Measurements from ENCODE around the gene MYH14. TPM values are rescaled to one million over a fixed set of nuclear protein-coding genes. Genes with fewer than 3 reads are reported as not detected.

The MYH14 gene
- total and polyA plus RNA-seq, 2 of the 8 experiments (the other 6 are each of a cell fraction or from before 2014, with no cell fraction given), result 17.3 to 28.6 TPM

DNA sequence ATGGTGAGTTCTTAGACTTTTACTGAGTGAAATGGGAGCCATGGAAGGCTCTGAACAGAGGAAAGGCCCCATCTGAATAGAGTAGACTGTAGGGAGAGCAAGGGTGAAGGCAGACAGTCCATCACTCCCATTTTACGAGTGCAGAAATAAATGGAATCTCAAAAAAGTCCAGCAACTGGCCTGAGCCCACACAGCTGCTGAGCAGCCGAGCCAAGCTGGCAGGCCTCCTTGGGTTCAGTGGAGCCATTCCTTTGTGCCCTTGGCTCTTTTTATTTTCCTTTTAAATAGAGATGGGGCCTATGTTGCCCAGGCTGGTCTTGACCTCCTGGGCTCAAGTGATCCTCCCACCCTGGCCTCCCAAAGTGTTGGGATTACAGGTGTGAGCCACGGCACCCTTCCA is 1.0 kb upstream of the MYH14 start:
- no peak overlapping the region for H2AK5ac ChIP-seq (ENCODE audit: low read depth, low read length)
- H3K56ac ChIP-seq (replicated peaks; ENCODE audit: insufficient read length, low read depth, low read length), result no peak overlapping the region
- H3K4me1 ChIP-seq (replicated peaks in 1 of 4; ENCODE audit: control insufficient read depth in 3 of 4, insufficient read depth in 4 of 4, low read length in 3 of 4), result peaks cover 0 to 5% (median 2%) of the 10 kb centered on the region in 4 experiments; a peak in 5 of 7 replicates
- H2BK120ac ChIP-seq (replicated peaks; ENCODE audit: low read depth, low read length), result no peak overlapping the region
- peaks cover 0 to 7% of the 10 kb centered on the region in 2 experiments for H4K20me1 ChIP-seq (replicated peaks in 1 of 2; ENCODE audit: control insufficient read depth in 1 of 2, insufficient read depth in 2 of 2, low read length in 2 of 2)
- DNase-seq (ENCODE audit: low read depth in 1 of 2, low spot score in 2 of 2), result no peak
- H3K4me3 ChIP-seq (ENCODE audit: extremely low read depth in 1 of 4, insufficient read depth in 2 of 4, low read depth in 3 of 4, low read length in 4 of 4), result peak overlapping the region in 1 of 4 experiments; percentile 83; a peak in 2 of 8 replicates
- H3K4ac ChIP-seq (replicated peaks; ENCODE audit: insufficient read length, low read depth, low read length), result no peak overlapping the region
- H2BK15ac ChIP-seq (ENCODE audit: low read length), result no peak overlapping the region
- peaks cover 0 to 16% (median 8%) of the 10 kb centered on the region in 4 experiments; a peak in 6 of 7 replicates for H3K27me3 ChIP-seq (replicated peaks in 1 of 4; ENCODE audit: control insufficient read depth in 3 of 4, extremely low read depth in 1 of 4, insufficient read depth in 3 of 4, low read length in 3 of 4)
- no peak for FAIRE-seq
- peak overlapping the region in 1 of 2 experiments; percentile 78; a peak in 3 of 4 replicates for H3K4me2 ChIP-seq (ENCODE audit: insufficient read depth in 1 of 2, low read depth in 2 of 2, low read length in 2 of 2)
- H3K79me2 ChIP-seq (ENCODE audit: control insufficient read depth in 1 of 2, insufficient read depth in 2 of 2, low read length in 2 of 2), result no peaks in the 10 kb centered on the region
- ChIA-PET POLR2A (ENCODE audit: partially characterized antibody) (interaction anchor here (1.3 kb wide), 1 partner anchor 110 kb away, joined by 4 read pairs; no protein-coding TSS in a partner anchor), CTCF (ENCODE audit: partially characterized antibody) (interaction anchor here (0.6 to 1.9 kb wide), 4 partner anchors 9 to 57 kb away, joined by 3 to 6 read pairs (median 4); no protein-coding TSS in a partner anchor)
- H3K36me3 ChIP-seq (ENCODE audit: control insufficient read depth in 2 of 4, insufficient read depth in 4 of 4, low read length in 3 of 4), result no peaks in the 10 kb centered on the region
- H2BK20ac ChIP-seq (ENCODE audit: low read length), result no peak overlapping the region
- H2BK12ac ChIP-seq (ENCODE audit: low read depth, low read length), result no peak overlapping the region
- 92% methylated on average over 3 of the region's 3 CpGs; no CpG with 5 or more reads in 1 of the 2 experiments for whole genome bisulfite sequencing, 2 experiments (ENCODE audit: extremely low coverage in 1 of 2, insufficient coverage in 1 of 2, insufficient read length in 1 of 2, insufficient replicate concordance in 2 of 2, low coverage in 1 of 2, low lambda C conversion rate in 2 of 2, missing lambda C conversion rate in 1 of 2)
- no peak overlapping the region for H2BK5ac ChIP-seq (ENCODE audit: low read depth, low read length)
- H4K8ac ChIP-seq (ENCODE audit: extremely low read depth, insufficient read depth, low read length), result no peak overlapping the region
- H3K9ac ChIP-seq (replicated peaks in 1 of 4; ENCODE audit: extremely low read depth in 1 of 4, low read depth in 3 of 4, low read length in 3 of 4), result no peak overlapping the region
- H3K18ac ChIP-seq (ENCODE audit: extremely low read depth, low read length), result no peak overlapping the region
- H3K9me3 ChIP-seq (ENCODE audit: insufficient read depth in 2 of 2, low read depth in 1 of 2, low read length in 1 of 2), result no peaks in the 10 kb centered on the region
- H3K14ac ChIP-seq (ENCODE audit: insufficient read length), result no peak overlapping the region
- H4K5ac ChIP-seq (ENCODE audit: insufficient read length, low read depth, low read length), result no peak overlapping the region
- H3K23ac ChIP-seq (ENCODE audit: insufficient read length), result no peak overlapping the region
- H3K23me2 ChIP-seq (ENCODE audit: low read depth, low read length), result peaks cover 10% of the 10 kb centered on the region; the same call in 1 of the 2 replicates
- no peak overlapping the region for H3K27ac ChIP-seq (ENCODE audit: low read depth, low read length)
- no peak overlapping the region for H2AFZ ChIP-seq (ENCODE audit: low read length)
- no peak overlapping the region for H4K91ac ChIP-seq (replicated peaks; ENCODE audit: insufficient read length, low read length)
- no peaks in the 10 kb centered on the region; the same call in none of the 2 replicates for H3K79me1 ChIP-seq (ENCODE audit: low read depth, low read length)
- TF ChIP-seq CREB1 (IDR thresholded peaks at IDR 0.05), result no peak
- TF ChIP-seq RAD21 (IDR thresholded peaks at IDR 0.05 in 1 of 2, conservative IDR thresholded peaks at IDR 0.05 in 1 of 2; ENCODE audit: low read depth in 2 of 2, low read length in 2 of 2), result no peak
- no peak for TF ChIP-seq GTF2F1 (IDR thresholded peaks at IDR 0.05; ENCODE audit: borderline replicate concordance, low read depth, low read length)
- TF ChIP-seq EZH2 (IDR thresholded peaks at IDR 0.05; ENCODE audit: low read depth, low read length, severe bottlenecking), result no peak
- TF ChIP-seq SRF (IDR thresholded peaks at IDR 0.05; ENCODE audit: low read depth, low read length), result no peak
- no peak for TF ChIP-seq SP4 (IDR thresholded peaks at IDR 0.05; ENCODE audit: low read length)
- TF ChIP-seq TAF1 (IDR thresholded peaks at IDR 0.05; ENCODE audit: low read depth, low read length), result no peak
- TF ChIP-seq RXRA (IDR thresholded peaks at IDR 0.05; ENCODE audit: insufficient read depth, low read depth, low read length), result no peak
- TF ChIP-seq NRF1 (IDR thresholded peaks at IDR 0.05; ENCODE audit: low read depth, low read length), result no peak
- no peak for TF ChIP-seq TEAD4 (IDR thresholded peaks at IDR 0.05; ENCODE audit: low read depth, low read length)
- no peak for TF ChIP-seq CBX5 (IDR thresholded peaks at IDR 0.05; ENCODE audit: low read depth, low read length)
- TF ChIP-seq HDAC2 (IDR thresholded peaks at IDR 0.05; ENCODE audit: borderline replicate concordance in 1 of 2, low read depth in 2 of 2, low read length in 2 of 2), result no peak
- TF ChIP-seq KDM1A (IDR thresholded peaks at IDR 0.05; ENCODE audit: borderline replicate concordance, low read length), result no peak
- no peak for TF ChIP-seq POU5F1 (IDR thresholded peaks at IDR 0.05; ENCODE audit: low read depth, low read length)
